ENCODE results near the gene REEP1.

The REEP1 gene

DNA sequence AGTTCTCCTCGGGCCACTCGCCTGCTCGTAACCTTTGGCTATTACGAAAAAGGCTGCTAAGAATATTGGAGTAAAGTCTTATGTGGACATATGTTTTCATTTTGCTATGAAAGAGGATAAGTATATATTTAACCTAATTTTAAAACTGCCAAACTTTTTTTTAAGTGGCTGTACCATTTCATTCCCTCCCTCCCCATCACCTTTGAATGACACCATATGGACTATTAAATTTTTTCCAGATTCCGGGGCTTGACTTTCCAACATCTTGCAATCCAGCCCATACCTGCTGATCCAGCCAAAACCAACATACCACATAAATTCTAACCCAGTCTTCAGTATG lies 31.5 kb downstream of the REEP1 start:
- no peak for DNase-seq (ENCODE audit: low read depth)

DNA sequence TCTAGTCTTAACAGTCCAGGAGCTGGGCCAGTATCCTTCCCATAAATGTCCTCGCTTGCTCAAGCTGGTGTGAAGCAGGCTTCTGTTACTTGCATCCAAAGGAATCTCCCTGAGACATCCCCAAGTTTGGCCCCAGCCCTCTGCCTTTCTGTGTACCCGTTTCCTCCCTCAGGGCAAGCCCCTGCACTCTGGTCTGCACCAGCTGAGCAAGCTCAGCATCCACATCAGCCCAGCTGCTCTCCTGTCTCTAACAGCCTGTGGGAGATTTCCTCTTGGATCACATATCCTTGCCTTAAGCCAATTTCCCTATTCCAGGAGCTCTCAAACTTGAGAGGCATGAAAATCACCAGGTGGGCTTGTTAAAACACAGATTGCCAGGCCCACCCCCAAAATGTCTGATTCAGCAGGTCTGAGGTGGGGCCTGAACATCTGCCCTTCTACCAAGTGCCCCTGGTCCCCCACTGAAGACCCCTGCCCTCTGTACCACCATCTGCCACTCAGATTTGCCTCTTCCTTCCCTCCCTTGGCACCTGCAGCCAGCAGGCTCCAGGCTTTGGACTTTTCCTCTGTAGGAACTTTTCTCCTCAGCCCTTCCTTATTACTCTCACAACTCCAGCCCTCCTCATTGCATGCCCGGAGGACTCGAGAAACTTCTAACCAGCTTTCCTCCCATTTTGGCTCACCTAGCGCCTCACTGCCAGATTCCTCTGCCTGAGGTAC lies 32.1 kb downstream of the REEP1 start:
- no peak for DNase-seq (ENCODE audit: low read depth)

DNA sequence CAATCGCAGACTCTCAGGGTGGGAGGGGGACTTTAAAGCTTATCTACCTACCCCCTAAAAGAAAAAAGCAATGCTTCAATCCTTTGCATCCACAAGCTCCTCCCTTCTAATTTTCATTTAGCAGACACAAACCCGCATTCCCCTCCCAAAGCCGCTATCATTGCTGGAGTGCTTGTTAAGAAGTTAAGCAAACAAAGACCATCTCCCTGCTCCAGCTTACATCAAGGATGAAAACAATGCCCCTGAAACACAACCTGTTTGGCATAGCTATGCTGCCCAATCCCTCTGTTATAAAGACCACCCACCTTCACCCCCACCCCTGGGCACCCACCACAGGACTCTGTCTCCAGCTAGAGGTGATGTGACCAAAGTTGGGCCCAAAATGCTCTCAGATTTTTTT lies 33.0 kb downstream of the REEP1 start:
- DNase-seq (ENCODE audit: low read depth), result no peak

DNA sequence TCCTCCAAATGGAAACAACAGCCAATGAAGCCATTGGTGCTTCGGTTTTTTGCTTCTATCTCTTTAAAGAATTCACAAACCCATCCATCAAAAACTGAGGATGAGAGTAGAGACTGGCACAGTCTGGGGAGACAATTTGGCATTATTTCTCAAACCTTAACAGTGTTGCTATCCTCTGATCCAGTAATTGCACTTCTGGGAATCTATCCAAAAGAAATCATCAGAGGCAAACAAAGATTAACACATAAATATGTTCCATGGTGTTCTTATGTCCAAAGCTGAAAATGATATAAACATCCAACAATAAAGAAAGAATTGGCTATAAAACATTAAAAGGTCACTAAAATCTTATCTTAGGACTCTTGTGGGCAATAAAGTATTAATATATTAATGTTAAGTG lies 35.1 kb downstream of the REEP1 start:
- no peak for DNase-seq (ENCODE audit: low read depth)

DNA sequence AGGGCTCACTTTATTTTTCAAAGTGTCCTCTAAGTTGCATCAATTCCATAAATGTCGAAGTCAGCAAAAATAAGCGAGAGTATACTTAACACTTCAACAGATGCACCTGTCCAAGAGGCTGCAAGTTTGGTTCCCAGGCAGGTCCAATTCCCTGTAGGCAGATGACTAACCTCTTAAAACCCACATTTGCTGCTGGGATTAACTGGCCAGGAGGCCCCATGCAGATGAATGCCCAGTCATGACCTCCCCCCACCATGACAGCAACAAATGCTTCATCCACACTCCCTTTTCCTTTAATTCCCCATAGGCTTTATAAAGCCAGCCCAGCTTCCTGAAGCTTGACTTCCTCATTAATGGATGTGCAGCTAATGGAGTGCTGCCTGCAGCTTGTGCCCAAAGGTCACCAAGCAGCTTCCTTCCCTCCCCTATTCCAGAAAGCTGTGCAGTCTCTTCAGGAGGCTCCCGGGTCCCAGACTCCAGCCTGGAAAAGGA lies 35.7 kb downstream of the REEP1 start:
- no peak for DNase-seq (ENCODE audit: low read depth)

DNA sequence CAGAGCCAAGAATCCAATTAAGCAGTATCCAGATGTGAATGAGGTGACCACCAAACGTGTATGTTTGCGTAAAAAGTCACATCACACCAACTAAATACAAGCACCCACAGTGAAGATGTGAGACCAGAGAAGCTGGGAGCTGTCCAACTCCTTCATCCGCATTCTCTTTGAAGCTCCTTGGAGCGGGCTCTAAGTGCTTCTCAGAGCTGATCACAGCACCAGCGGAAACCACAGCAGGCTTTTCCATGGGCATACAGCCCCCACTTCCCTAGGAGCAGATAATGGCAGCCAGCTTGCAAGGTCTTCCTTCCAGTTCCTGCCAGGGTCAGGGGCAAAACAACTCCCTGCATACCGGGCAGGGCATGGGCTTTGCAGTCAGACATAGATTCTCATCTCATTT lies 36.4 kb downstream of the REEP1 start:
- DNase-seq (ENCODE audit: low read depth), result no peak

DNA sequence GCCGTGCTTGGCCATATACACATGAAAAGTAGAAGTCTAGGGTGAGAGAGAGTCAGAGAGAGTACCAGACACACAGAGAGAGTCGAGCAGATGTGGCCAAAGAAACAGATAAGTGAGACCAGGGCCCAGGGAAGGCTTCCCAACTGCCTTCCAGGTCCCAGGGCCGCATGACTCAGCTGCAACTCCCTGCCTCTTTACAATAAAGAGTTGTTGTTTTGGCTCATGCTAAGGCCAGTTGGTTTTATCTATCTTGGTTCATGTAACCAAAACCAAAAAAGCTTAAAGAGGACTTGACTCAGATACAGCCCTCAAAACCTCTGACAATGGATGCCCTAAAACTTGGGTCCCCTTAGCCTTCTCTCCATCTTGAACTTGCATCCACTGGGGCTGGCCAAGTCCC lies 36.9 kb downstream of the REEP1 start:
- no peak for DNase-seq (ENCODE audit: low read depth)

DNA sequence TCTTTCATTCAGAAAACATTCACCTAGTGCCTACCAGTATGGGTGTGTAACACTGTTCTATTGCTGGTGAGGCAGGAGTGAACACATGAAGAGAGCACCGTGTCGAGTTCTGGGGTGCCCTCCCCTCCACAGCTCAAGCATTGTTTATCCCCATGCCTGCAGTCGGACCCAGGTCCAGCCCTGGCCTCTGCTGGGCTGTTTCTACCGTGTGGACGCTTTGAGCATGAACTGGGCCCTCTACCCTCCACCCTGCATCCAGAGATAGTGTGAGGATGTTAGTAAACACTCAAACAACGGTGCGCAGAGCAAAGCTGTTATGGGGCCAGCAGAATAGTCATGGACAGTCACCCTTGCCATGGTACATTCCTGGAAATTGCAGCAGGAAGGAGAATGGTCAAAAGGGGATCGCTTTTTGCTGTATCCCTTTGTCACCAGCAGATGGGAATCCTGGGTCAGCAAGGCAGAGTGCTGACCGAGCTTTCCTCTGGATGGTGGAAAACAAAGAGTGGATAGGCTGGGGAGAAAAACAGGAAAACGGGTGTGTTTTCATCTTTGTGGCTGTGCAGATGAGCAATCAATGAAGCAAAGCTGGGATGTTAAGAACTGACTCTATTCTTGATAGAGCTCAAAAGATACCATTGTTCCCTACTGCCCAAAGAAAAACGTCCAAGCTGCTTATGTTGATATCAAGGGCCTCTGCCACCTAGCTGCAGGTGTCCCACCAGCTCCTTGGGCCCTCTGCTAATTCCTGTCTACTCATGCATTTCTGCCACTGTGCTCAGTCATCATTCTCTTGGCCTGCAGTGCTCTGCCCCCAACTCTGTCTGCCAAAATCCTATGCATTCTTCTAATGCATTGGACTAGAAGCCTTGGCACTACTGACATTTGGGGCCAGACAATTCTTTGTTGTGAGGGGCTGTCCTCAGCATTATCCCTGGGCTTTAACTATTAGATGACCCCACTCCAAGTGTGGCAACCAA lies 38.7 kb downstream of the REEP1 start:
- no peak for DNase-seq (ENCODE audit: low read depth)

DNA sequence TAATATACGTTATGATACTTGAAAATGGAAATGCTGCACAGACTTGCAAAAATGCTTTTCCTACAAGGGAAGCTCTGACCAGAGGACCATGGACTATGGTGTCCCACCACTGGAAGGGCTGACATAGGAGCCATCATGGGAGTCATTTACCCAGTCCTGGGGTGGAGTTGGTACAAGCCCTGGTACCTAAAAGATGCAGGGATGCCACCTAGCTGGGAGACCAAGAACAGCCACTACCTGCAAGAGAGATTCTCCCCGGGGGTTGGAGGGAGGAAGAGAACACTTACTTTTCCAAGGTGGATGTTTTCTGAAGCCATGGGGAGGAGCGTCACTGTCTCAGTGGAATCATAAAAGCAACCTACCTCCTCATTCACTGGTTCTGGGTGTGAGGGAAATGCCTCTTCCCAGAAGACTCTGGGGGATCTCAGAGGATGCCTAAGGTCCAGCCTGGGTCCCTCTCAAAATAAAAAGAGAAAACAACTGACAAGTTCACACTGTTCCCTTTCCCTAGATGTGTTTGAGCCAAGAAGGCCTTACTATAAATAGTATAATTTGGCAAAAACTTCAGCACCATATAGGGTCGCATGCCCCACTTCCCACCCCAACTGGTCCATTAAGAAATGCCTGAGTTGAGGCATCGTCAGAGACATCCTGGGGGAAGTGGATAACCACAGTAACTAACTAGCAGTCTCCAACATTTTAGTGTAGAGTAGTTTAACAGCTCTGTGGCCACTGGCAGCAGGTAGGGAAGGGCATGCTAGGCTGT lies 39.9 kb downstream of the REEP1 start:
- no peak for DNase-seq (ENCODE audit: low read depth)

DNA sequence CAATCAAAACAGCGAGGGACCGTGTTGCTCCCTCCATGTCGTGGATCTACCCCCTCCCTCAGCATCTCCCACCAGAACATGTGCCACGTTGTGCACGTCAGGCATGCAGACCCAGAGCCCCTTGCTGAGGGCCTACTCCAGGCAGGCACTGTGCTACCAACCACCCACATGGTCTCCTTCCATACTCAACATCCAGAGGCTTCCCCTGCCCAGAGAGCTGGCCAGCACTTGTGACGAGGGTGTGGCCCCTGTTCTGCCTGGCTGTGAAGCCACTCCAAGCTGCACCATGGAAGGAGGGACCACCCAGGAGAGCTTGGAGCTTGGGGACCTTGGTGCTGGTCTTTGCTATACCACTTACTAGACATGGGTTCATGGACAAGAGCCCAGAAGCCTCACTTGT lies 40.5 kb downstream of the REEP1 start:
- no peak for DNase-seq (ENCODE audit: low read depth)

DNA sequence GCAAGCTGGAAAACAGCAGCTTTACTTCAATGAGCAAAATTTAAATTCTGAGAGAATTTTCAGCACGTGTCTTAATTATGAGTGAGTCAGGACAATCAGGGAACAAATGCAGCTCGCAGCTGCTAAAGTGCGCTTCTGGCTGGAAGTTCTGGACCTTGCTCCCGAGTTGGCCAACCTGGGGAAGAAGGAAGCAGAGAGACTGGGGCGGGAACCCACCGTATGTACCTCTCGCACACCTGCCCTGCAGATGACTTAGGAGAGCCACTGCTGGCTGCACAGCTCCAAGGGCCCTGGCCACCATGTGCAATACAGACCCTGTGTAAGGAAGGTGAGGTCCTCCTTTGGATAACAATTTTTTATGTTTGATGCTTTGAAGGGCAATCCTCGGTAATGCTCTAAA lies 42.4 kb downstream of the REEP1 start:
- no peak for DNase-seq (ENCODE audit: low read depth)

DNA sequence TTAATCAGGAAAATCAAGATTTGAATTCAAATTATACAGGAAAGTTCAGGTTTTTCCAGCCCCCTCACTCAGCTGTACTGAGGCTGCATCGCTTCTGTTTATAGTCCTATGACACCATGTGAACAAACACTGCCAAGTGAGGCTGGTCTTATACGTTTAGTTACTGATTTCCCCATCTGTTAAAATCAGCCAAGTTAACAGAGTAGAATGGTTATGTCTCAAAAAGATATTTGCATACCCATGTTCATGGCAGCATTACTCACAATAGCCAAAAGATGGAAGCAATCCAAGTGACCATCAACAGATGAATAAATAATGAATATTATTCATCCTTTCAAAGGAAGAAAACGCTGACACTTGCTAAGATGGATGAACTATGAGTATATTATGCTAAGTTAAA lies 43.8 kb downstream of the REEP1 start:
- DNase-seq (ENCODE audit: low read depth), result no peak

DNA sequence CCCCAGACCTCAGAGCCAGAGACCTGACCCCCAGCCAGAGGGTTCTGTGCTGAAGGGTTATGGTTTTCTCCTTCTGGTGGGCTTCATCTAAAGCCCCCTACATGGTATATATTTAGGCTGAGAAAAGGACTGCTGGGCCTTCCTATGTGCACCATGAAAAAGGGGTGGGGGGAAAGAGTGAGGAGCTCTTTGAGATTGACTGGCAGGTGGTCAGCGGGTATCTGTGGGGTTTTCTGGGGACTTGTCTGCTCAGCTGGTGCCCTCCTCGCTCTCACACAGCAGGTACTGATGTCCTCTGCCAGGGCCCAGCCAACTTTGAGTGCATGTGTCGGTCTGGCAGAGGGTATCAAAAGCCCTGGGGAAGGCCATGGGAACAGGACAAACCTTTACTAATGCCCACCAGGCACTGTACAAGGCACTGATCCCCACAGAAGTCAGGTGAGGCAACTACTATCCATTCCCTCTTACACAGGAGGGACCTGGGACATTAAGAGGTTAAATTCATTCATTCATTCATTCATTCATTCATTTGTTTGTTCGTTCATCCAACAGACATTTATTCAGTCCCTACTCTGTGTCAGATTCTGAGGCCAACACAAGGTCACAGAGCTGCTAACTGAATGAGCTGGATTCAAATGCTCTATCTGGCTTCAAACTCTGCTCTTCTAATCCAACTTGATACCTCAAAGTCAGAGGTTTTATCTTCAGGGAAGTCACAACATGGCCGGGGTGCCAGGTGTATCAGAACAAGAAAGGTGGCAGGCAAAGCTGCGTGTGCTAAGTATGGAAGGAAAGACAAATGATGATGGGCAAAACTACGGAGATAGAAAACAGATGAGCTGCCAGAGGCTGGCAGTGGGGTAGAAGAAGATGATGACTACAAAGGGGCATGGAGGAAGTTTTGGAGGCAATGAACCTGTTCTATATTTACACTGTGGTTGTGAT lies 44.6 kb downstream of the REEP1 start:
- DNase-seq (ENCODE audit: low read depth), result no peak

DNA sequence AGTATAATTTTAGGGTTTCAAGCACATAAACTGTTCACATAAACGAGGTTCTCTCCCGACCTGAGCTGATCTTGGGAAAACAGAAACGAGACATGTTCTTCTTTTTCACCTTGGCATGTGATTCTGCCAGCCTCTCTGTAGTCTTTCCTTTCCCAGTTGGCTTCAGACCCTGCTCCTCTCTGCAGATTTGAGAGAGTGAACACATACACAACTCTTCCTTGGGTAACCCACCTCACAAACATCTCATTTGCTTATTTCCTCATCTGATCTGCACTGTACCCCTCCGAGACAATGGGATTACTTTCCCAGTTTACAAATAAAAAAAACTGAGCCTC lies 46.1 kb downstream of the REEP1 start:
- DNase-seq (ENCODE audit: low read depth), result no peak

DNA sequence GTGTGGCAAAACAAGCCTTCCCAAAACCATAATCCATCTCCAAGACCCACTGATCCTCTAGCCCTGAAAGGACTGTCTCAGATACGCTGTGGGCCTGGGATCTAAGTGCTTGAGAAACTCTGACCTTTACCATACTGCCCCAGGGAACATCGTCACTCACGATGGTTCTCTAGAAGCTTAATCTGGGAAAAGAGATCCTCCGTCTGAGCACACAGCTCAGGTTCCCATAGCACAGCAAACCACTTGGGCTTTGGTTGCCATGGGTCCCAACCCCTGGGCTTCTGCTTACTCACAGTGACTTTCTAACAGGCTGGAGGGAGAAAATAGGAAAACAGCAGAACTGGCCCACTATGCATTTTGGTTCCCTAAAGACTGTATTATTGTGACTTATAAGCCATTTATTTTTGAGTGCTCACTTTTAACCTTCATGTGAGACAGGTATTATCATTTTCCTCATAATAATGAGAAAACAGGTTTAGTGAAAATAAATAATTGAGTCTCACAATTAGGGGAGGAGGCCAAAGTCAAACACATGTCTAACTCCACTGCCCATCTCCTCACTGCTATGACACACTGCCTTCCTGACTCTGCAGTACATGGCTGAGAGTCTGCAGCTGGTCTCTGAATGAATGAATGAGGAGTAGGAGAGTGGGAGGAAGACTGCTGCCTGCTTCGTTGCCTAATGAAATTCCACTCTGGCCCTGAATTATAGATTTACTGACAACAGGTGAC lies 46.7 kb downstream of the REEP1 start:
- no peak for DNase-seq (ENCODE audit: low read depth)

DNA sequence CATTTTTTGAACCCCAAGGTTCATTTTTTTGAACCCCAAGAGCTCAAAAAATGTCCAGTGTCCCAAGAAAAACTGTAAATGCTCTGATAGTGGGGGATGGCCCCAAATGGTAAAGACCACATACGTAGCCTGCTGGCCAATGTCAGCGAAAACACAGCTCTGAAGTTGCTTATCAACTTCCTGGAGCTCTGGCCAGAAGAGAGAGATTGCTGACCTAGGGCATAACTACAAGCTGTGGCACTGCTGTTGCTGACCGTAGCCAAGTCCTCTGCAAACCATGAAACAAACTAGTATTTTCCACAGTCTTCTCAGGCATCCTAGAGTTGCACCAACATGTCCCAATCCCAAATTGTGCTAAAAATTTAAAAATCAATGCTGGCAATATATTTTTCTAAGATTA lies 50.9 kb downstream of the REEP1 start:
- DNase-seq (ENCODE audit: low read depth), result no peak

DNA sequence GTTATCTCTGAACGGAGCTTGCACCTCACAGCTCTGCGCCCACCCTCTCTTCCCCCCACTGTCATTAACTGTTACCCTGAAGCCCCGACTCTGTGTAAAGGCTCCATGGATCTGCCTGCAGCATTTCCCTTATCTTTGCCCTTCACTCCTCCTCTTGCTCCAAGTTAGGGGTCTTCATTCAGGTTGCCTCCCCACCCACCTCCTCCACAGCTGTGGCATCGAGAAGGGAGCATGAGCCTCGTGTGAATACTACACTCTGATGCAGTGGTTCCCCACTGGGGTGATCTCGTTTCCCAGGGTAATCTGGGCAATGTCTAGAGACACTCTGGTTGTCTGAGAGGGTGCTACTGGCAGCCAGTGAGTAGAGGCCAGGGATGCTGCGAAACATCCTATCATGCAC lies 51.4 kb downstream of the REEP1 start:
- DNase-seq (ENCODE audit: low read depth), result no peak

DNA sequence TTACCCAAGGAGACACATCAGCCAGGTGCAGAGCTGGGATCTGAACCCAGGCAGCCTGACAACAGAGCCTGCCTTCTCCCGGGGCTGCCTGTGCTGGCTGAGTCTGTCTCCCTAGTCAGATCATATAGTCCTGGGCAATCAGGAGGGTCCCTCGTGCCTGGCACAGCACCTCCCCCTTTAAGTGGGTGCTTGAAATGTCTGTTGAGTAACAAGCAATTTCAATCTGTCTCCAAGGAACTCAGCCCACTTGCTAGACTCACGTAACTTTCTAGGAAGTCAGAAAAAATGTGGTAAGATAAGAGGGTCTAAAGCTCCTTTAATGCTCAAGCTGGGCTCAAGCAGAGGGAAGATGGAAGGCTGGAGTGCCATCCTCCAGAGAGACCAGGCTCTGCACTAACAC lies 51.9 kb downstream of the REEP1 start:
- no peak for DNase-seq (ENCODE audit: low read depth)

DNA sequence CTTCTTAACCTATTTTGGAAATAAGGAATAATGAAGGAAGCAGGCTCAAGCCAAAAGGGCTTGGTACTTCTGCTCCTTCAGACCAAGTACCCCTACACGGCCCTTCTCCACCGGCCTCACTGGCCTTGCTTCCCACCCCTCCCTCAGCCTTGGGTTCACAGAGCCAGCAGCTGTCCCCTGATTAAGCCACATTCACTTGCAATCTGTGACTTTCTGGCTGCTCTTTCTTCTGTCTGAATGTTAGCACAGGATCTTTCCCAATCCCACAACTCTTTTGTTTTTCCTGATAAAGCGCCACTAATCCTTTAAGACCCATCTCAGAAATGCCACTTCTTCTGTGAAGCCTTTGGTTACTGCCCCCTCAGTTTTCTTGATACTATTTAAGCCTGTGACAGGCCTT lies 52.4 kb downstream of the REEP1 start:
- no peak for DNase-seq (ENCODE audit: low read depth)

DNA sequence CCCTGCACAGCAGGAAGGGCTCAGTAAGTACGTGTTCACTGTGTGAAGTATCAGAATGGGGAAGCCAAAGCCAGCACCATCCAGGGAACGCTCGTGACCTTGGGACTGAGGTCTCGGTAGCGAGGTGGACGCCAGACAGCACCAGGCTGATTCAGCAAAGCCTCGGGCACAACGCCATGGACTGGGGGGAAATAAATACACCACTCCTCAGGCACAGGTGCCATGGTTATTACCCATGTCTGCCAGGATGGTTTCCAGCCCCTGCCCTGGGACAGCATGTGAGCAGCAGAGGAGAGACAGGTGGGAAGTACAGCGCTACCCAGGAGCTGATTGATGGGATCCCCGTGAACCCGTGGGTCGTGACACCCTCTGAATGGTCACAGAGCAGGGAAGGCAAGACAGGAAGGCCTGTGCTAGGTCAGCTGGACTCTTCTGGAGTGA lies 53.0 kb downstream of the REEP1 start:
- no peak for DNase-seq (ENCODE audit: low read depth)
